Right cardiac atrium (tissue), 5 donors: ENCODE data around the gene FRMD3. TPM values are rescaled to one million over a fixed set of nuclear protein-coding genes. Genes with fewer than 3 reads are reported as not detected.
"Not testable (repeated sequence)": the region's sequence is repeated elsewhere in the genome, so short reads cannot be mapped to it uniquely, and the experiment has no call there.

Experiments
- ATAC-seq, 2 donors: fragments of 200-7000 bp; cut with Tn5 transposase; one replicate each; pipeline versions ENCODE4 v1.8.0 to v1.9.1; 2020; ENCODE audit warnings: moderate library complexity in 2 of 2, mild to moderate bottlenecking in 1 of 2
- DNase-seq, 3 donors: peaks; one replicate each; pipeline ENCODE4 v3.0.0-alpha.2; 2020
- H3K27ac ChIP-seq: one replicate; pipeline ENCODE4 v1.5.1; 2013; ENCODE audit warnings: mild to moderate bottlenecking, low read length, control low read depth, moderate library complexity
- H3K27me3 ChIP-seq: one replicate; pipeline ENCODE4 v1.6.1; 2013; ENCODE audit not compliant: control insufficient read depth, insufficient read depth
- H3K4me1 ChIP-seq: one replicate; pipeline ENCODE4 v1.6.1; 2013; ENCODE audit warnings: low read length; ENCODE audit not compliant: control insufficient read depth, insufficient read depth
- H3K4me3 ChIP-seq: one replicate; pipeline ENCODE4 v1.5.1; 2013; ENCODE audit warnings: low read length, control low read depth
- H3K9me3 ChIP-seq: one replicate; pipeline ENCODE4 v1.6.1; 2013; ENCODE audit warnings: low read length; ENCODE audit not compliant: control insufficient read depth
- WGBS: extraction: QIAGEN DNeasy Blood & Tissue Kit; methylation state at CpG from one replicate; pipeline ENCODE4 v1.1.7; 2013; 5-methylcytosine and 5-hydroxymethylcytosine counted together
- intact Hi-C, 4 donors: fragments of 100-400 bp; cut with DNase I; formaldehyde crosslinking; loops; one replicate each; pipeline versions ENCODE4 v1.11.0 to v1.14.0; 2022 to 2023
- polyA plus RNA-seq: library from polyadenylated mRNA; stranded (reverse); fragments of 200-250 nt; gene quantifications from one replicate; pipeline ENCODE4 v1.2.3, GENCODE V29; 2013
- total RNA-seq, 4 donors: library from RNA; stranded (reverse); fragmentation: NEBNext Ultra II Directional; extraction: Animal tissue kit (Norgen Biotek cat#: 25700); gene quantifications; one replicate each; pipeline ENCODE4 v1.2.1, GENCODE V29; 2021
- donor health status: healthy with polysubstance abuse.
- donor health status: DM: no; HTN: yes; CAD: no.
- donor health status: DM: no; HTN: no; CAD: no.
- donor health status: DM: no; HTN: yes; CAD: no; lungs with severe emphysema.
- donor health status: DM: yes; HTN: yes; CAD: no.

FRMD3 gene
- total and polyA plus RNA-seq, 5 donors = 34.3 to 75.1 (median 65.7) TPM

GRCh38 chr9:83523684-83524083, 14.5 kb downstream of the FRMD3 start:
- Histone ChIP-seq H3K9me3 (no peaks in the 10 kb centered on the region), H3K4me1 (no peaks in the 10 kb centered on the region), H3K27ac (no peak overlapping the region), H3K27me3 (no peaks in the 10 kb centered on the region), H3K4me3 (no peak overlapping the region)
- intact Hi-C loops = no loop called here
- ATAC-seq (no peak), DNase-seq (no peak)

GRCh38 chr9:83521411-83521810, 16.8 kb downstream of the FRMD3 start:
- intact Hi-C loops = no loop called here
- ATAC-seq (no peak), DNase-seq (no peak)
- no peaks in the 10 kb centered on the region for H3K9me3 ChIP-seq
- no peak overlapping the region for H3K4me3 ChIP-seq
- H3K27me3 ChIP-seq = no peaks in the 10 kb centered on the region
- 79% methylated on average over 4 of the region's 4 CpGs for WGBS
- no peaks in the 10 kb centered on the region for H3K4me1 ChIP-seq
- H3K27ac ChIP-seq = no peak overlapping the region

- H3K27me3 ChIP-seq = no peaks in the 10 kb centered on the region
- intact Hi-C loops = no loop called here
- H3K4me1 ChIP-seq = no peaks in the 10 kb centered on the region
- 94% methylated on average over 1 of the region's 1 CpG for WGBS
- DNase-seq (no peak), ATAC-seq (no peak)
- H3K4me3 ChIP-seq = no peak overlapping the region
- H3K9me3 ChIP-seq = no peaks in the 10 kb centered on the region
- no peak overlapping the region for H3K27ac ChIP-seq
These were observed 17.2 kb downstream of the FRMD3 start for GRCh38 chr9:83521011-83521410.

- 100% methylated on average over 1 of the region's 1 CpG for WGBS
- intact Hi-C loops = no loop called here
These were observed 17.9 kb downstream of the FRMD3 start for GRCh38 chr9:83520292-83520691.

GRCh38 chr9:83517980-83518379, 20.2 kb downstream of the FRMD3 start:
- intact Hi-C loops, H3K27me3 ChIP-seq, H3K4me3 ChIP-seq, DNase-seq, ATAC-seq, H3K9me3 ChIP-seq, H3K4me1 ChIP-seq, H3K27ac ChIP-seq: not testable (repeated sequence)

More at GRCh38 chr9:83520292-83520691, 17.9 kb downstream of the FRMD3 start:
- Histone ChIP-seq H3K4me1 (no peaks in the 10 kb centered on the region), H3K9me3 (no peaks in the 10 kb centered on the region), H3K27me3 (no peaks in the 10 kb centered on the region), H3K4me3 (no peak overlapping the region), H3K27ac (no peak overlapping the region)
- DNase-seq (no peak), ATAC-seq (no peak)

- 98% methylated on average over 2 of the region's 2 CpGs for WGBS
- Histone ChIP-seq H3K4me1 (peaks cover 2% of the 10 kb centered on the region), H3K27me3 (no peaks in the 10 kb centered on the region), H3K27ac (no peak overlapping the region), H3K4me3 (no peak overlapping the region), H3K9me3 (no peaks in the 10 kb centered on the region)
- ATAC-seq = no peak
- intact Hi-C loops = no loop called here
- no peak for DNase-seq
These were observed 23.4 kb downstream of the FRMD3 start for GRCh38 chr9:83514767-83515166.

GRCh38 chr9:83512621-83513020, 25.6 kb downstream of the FRMD3 start:
- intact Hi-C loops = no loop called here
- peaks cover 2% of the 10 kb centered on the region for H3K4me1 ChIP-seq
- ATAC-seq = no peak
- WGBS = 86% methylated on average over 3 of the region's 3 CpGs
- H3K27ac ChIP-seq = no peak overlapping the region
- no peaks in the 10 kb centered on the region for H3K27me3 ChIP-seq
- no peak overlapping the region for H3K4me3 ChIP-seq
- H3K9me3 ChIP-seq = no peaks in the 10 kb centered on the region
- DNase-seq = no peak

GRCh38 chr9:83511051-83511450, 27.1 kb downstream of the FRMD3 start:
- intact Hi-C loops = no loop called here
- Histone ChIP-seq H3K9me3 (no peaks in the 10 kb centered on the region), H3K27me3 (no peaks in the 10 kb centered on the region), H3K4me1 (peaks cover 2% of the 10 kb centered on the region), H3K4me3 (no peak overlapping the region), H3K27ac (no peak overlapping the region)
- peak in 1 of 2 donors; percentile 34 for ATAC-seq
- no peak for DNase-seq
- 71% methylated on average over 1 of the region's 1 CpG for WGBS

GRCh38 chr9:83509402-83509801, 28.8 kb downstream of the FRMD3 start:
- ATAC-seq (peak in 1 of 2 donors; percentile 41), DNase-seq (no peak)
- H3K4me3 ChIP-seq = no peak overlapping the region
- no peaks in the 10 kb centered on the region for H3K27me3 ChIP-seq
- intact Hi-C loops = no loop called here
- WGBS = 40% methylated on average over 8 of the region's 8 CpGs
- peaks cover 2% of the 10 kb centered on the region for H3K4me1 ChIP-seq
- no peaks in the 10 kb centered on the region for H3K9me3 ChIP-seq
- no peak overlapping the region for H3K27ac ChIP-seq

- 83% methylated on average over 4 of the region's 4 CpGs for WGBS
- ATAC-seq (no peak), DNase-seq (no peak)
- Histone ChIP-seq H3K27ac (no peak overlapping the region), H3K4me1 (peaks cover 2% of the 10 kb centered on the region), H3K4me3 (no peak overlapping the region), H3K27me3 (no peaks in the 10 kb centered on the region), H3K9me3 (no peaks in the 10 kb centered on the region)
- intact Hi-C loops = no loop called here
These were observed 30.1 kb downstream of the FRMD3 start for GRCh38 chr9:83508067-83508466.

- Histone ChIP-seq H3K27ac (no peak overlapping the region), H3K27me3 (no peaks in the 10 kb centered on the region), H3K4me3 (no peak overlapping the region), H3K9me3 (no peaks in the 10 kb centered on the region), H3K4me1 (no peaks in the 10 kb centered on the region)
- intact Hi-C loops = no loop called here
- no peak for ATAC-seq
- no peak for DNase-seq
- 78% methylated on average over 4 of the region's 4 CpGs for WGBS
These were observed 32.9 kb downstream of the FRMD3 start for GRCh38 chr9:83505282-83505681.

- intact Hi-C loops = no loop called here
- H3K27me3 ChIP-seq = no peaks in the 10 kb centered on the region
- ATAC-seq (peak; percentile 69 to 75), DNase-seq (peak in 1 of 3 donors; percentile 42)
- no peaks in the 10 kb centered on the region for H3K9me3 ChIP-seq
- H3K4me3 ChIP-seq = no peak overlapping the region
- no peaks in the 10 kb centered on the region for H3K4me1 ChIP-seq
- 59% methylated on average over 6 of the region's 6 CpGs for WGBS
- no peak overlapping the region for H3K27ac ChIP-seq
These were observed 34.3 kb downstream of the FRMD3 start for GRCh38 chr9:83503866-83504265.
